PFSK-1 (cell line): ENCODE data around the gene NOX1.

Source experiments
- FOXP2 ChIP-seq: optimal IDR thresholded peaks from 2 replicates; pipeline ENCODE3; 2011; ENCODE audit warnings: borderline replicate concordance, control low read depth, inconsistent platforms; ENCODE audit not compliant: insufficient read depth; ENCODE audit errors: extremely low read length, extremely low read depth
- POLR2AphosphoS5 ChIP-seq: IDR thresholded peaks from 2 replicates; pipeline ENCODE4 v1.6.1; 2012; ENCODE audit warnings: low read depth, mild to moderate bottlenecking, control low read depth, low read length, moderate library complexity
- REST ChIP-seq, 2 experiments: IDR thresholded peaks; 2 replicates each; pipeline versions ENCODE4 v1.6.1 to v1.8.0; 2011 to 2012; ENCODE audit warnings: low read depth in 2 of 2, low read length in 2 of 2, control low read depth in 1 of 2, inconsistent platforms in 1 of 2, mild to moderate bottlenecking in 1 of 2, moderate library complexity in 1 of 2; ENCODE audit not compliant: insufficient read depth in 1 of 2
- SIN3A ChIP-seq: IDR thresholded peaks from 2 replicates; pipeline ENCODE4 v1.6.1; 2012; ENCODE audit warnings: mild to moderate bottlenecking, low read length, moderate library complexity, borderline replicate concordance; ENCODE audit not compliant: insufficient read depth
- TAF1 ChIP-seq: IDR thresholded peaks from 2 replicates; pipeline ENCODE4 v1.6.1; 2012; ENCODE audit warnings: low read length, control low read depth, borderline replicate concordance; ENCODE audit not compliant: insufficient read depth

The NOX1 gene

GRCh38 chrX:100852810-100853209 is 21.3 kb downstream of the NOX1 start:
- TF ChIP-seq REST (IDR thresholded peaks at IDR 0.05; ENCODE audit: insufficient read depth in 1 of 2, low read depth in 2 of 2, low read length in 2 of 2) (no peak), FOXP2 (no peak), TAF1 (no peak), SIN3A (no peak), POLR2AphosphoS5 (no peak)

- no peak for TF ChIP-seq SIN3A
- no peak for TF ChIP-seq POLR2AphosphoS5
- no peak for TF ChIP-seq TAF1
- no peak for TF ChIP-seq FOXP2
- no peak for TF ChIP-seq REST (IDR thresholded peaks at IDR 0.05; ENCODE audit: insufficient read depth in 1 of 2, low read depth in 2 of 2, low read length in 2 of 2)
These were observed 23.8 kb downstream of the NOX1 start for GRCh38 chrX:100850317-100850716.

GRCh38 chrX:100831219-100831946 is 42.8 kb downstream of the NOX1 start:
- no peak for TF ChIP-seq TAF1
- no peak for TF ChIP-seq REST (IDR thresholded peaks at IDR 0.05; ENCODE audit: insufficient read depth in 1 of 2, low read depth in 2 of 2, low read length in 2 of 2)
- TF ChIP-seq FOXP2, result no peak
- TF ChIP-seq POLR2AphosphoS5, result no peak
- no peak for TF ChIP-seq SIN3A

- TF ChIP-seq TAF1, result no peak
- TF ChIP-seq REST (IDR thresholded peaks at IDR 0.05; ENCODE audit: insufficient read depth in 1 of 2, low read depth in 2 of 2, low read length in 2 of 2), result no peak
- no peak for TF ChIP-seq FOXP2
These were observed 43.6 kb downstream of the NOX1 start for GRCh38 chrX:100830547-100830946.
